GM18520 (cell line): Measurements from ENCODE around the gene SRCIN1.

Experiments
- ATAC-seq: cut with Tn5 transposase; IDR thresholded peaks from one replicate; pipeline ENCODE4 v1.9.1; 2021; ENCODE audit not compliant: unreplicated experiment

Gene SRCIN1

DNA sequence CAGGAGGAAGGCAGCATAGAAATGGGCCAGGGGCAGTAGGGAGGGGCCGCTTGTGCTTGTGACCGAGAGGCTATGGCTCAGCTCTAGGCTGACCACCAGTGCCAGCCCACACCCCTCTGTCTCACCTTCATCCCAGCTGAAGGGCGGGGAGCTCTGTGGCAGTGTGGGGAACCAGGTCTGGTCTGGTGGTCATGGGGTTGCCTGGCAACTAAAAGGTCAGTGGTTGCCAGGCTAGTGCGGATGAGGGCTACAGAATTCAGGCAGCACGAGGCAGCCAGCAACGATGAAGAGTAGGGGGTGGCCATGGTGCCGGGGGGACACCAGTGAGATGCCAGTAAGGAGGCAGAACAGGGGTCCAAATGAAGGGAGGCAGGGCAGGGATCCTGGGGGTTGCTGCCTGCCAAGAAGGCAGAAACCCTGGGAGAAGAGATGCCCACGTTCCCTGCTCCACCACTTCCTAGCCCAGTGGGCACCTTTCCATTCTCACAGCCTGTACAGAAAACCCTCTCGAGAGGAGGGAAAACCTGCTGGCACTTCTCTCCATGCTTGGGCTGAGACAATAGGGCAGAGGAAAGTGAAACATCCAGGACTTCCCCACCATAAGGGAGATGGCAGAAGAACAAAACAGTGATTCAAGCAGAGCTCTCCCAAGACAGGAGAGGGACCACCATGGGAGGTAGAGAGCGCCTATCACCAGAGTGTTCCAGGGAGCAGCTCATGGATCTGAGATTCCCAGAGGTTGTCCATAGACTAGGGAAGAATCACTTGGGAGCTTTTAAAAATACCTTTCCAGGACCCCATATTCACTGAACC, 39.7 kb downstream of the SRCIN1 start:
- no peak for ATAC-seq

DNA sequence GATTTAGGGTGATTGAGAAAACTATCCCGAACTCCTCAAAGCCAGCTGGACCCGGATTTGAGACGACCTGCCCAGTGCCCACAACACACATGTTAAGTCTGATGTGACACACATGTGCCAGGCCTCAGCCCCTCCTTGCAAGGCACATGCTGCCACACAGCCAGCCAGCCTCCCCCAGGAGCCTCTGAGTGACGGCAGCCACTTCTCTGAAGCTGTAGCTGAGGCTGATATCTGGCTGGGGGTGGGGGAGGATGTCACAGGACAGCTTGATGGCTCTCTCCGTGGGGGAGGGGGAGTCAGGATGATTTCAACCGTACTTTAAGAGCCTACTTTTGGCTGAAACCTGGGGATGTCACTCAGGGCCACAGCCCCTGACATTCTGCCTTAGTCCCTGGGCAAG, 40.9 kb downstream of the SRCIN1 start:
- ATAC-seq, result no peak

DNA sequence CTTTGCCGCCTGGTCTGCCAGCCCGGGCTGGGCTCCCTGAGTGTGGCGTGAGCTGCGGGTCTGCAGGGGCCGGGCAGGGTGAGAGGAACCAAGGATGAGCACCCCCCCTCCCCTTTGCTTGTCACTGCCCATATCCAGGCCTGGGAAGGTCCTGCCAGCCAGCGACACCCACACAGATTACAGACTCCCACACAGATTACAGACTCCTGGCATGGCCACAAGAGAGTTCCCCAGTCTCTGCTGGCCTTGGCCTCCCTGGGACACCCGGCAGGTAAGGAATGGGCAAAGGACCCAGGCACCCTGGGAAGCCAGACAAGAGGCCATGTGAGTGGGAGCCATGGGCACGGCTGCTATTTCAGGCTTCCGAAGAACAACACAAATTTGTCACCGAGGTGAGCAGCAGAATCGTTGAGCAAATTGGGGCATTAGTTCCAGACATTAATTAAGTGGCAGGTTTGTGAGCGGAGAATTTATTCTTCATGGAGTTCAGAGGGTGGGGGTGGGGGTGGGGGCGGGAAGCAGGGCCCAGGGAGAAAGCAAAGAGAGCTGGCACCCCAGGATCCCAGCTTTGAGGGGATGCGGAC, 41.4 kb downstream of the SRCIN1 start:
- ATAC-seq, result no peak

DNA sequence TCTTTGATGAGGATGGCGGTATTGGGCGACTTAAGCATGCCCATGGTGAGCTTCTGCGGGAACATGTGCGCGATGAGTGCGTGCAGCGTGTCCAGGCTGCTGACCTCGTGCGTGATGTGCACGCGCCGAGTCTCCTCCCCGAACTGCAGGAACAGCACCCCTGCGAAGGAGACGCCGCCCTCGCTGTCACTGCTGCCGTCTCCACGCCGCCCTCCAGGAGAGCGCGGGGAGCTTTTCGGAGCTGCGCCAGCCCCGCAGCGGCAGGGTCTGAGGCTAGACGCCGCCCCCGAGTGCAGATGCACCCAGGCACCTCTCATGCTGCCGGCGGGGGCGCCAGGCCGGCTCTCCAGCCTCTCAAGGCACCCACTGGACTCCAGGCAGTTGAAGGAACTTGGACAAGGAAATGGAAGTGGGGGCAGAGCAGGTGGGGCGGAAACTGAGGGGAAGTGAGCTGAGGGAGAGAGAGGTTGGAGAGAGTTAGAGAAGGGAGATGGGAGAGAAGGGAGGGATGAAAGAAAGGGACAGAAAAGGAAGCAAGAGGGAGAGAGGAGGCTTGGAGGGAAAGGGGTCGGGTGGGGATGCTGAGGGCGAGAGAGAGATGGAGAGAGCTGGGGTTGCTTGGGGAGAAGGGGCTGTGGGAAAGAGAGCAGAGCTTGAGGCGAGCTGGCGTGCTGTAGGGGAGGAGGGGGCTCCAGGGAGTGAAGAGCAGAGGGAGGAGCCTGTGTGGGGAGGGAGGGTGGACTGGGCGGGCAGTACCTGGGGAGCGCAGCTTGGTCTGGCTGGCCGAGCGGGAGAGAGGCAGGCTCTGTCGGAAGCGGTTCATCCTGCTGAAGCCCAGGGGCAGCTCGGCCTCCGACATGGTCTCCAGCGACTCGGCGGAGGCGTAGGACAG, 42.1 kb downstream of the SRCIN1 start:
- ATAC-seq, result no peak

GRCh38 chr17:38562903-38563302, 42.8 kb downstream of the SRCIN1 start:
- ATAC-seq, result no peak

DNA sequence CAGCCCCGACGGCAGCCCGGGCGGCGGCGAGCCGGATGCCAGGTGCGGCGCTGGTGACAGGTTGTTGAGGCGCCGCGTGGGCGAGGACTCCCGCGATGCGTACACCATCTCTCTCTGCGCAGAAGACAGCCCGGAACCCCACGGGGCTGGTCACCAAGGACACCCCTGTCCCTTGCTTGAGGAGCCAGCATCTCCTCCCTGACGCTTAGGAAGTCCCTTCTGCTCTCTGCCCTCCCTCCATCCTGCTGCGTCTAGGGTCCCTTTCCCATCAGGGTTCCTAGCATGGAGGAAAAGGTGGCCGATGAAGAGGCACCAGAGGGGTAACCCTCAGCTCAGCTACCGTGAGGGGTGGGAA, 43.6 kb downstream of the SRCIN1 start:
- ATAC-seq, result no peak

- ATAC-seq, result no peak
These were observed 44.1 kb downstream of the SRCIN1 start for GRCh38 chr17:38561416-38562214.

- no peak for ATAC-seq
These were observed 45.0 kb downstream of the SRCIN1 start for GRCh38 chr17:38560503-38561318.

DNA sequence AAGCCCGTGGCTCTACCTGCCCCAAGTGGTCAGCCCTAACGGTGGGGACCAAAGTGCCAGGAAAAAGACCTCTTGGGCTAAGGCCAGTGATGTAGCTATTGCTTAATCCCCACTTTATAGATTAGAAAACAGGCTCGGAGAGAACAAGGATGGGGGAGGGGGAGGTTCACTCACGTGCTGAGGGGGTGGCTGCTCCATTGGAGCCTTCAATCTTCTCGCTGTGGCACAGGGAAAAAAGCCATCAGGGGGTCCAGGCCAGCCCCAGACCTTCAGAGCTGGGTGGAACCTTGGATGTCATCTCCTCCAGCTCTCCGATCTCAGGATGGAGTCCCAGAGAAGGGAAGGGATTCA, 45.9 kb downstream of the SRCIN1 start:
- ATAC-seq, result no peak

- ATAC-seq, result peak; percentile 49
These were observed 46.5 kb downstream of the SRCIN1 start for GRCh38 chr17:38559051-38559879.

DNA sequence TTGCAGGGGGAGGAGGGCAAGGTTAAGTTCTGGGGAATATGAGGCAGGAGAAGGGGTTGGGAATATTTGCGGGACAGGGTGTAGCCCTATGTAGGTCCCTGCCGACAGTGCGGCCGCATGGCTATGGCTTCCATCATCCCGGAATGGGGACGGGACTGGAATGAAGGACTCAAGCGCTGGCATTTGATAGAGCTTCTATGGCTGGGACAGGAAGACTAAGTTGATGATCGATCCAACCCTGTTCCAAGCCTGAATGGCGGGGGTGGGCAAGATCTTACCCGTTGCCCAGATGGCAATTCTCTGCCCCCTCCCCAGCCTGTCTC, 47.1 kb downstream of the SRCIN1 start:
- ATAC-seq, result no peak

GRCh38 chr17:38557836-38558727, 47.7 kb downstream of the SRCIN1 start:
- peak; percentile 70 for ATAC-seq

DNA sequence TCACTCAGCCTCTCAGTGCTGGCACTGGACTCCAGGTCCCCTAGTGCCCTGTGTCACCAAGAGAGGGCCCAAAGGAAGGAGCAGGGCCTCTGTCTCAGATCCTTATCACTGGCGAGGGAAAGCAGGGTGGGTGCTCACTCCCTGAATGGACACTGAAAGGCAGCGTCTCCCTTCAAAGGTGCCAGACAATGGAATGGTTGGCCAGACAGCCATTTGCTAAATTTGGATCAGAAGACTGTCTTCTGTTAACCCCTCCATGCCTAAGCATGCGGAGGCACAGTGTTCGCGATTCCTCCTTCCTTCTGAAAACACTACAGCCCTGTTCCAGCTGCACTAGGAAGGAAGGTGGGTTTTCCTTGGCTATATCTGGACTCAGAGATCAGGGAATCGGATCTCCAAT, 48.4 kb downstream of the SRCIN1 start:
- no peak for ATAC-seq

- ATAC-seq, result no peak
These were observed 49.5 kb downstream of the SRCIN1 start for GRCh38 chr17:38556239-38556638.

- ATAC-seq, result no peak
These were observed 51.1 kb downstream of the SRCIN1 start for GRCh38 chr17:38554430-38555350.

- no peak for ATAC-seq
These were observed 53.4 kb downstream of the SRCIN1 start for GRCh38 chr17:38552343-38552742.

- no peak for ATAC-seq
These were observed 54.6 kb downstream of the SRCIN1 start for GRCh38 chr17:38551121-38551520.
